Astrocyte of the hippocampus (primary cell): Measurements from ENCODE around the gene NECAP2.
"Not testable (repeated sequence)": the region's sequence is repeated elsewhere in the genome, so short reads cannot be mapped to it uniquely, and the experiment has no call there.

Source experiments
- DNase-seq: peaks from one replicate; pipeline ENCODE4 v3.0.0; 2011; ENCODE audit warnings: low read depth, low spot score

NECAP2 gene

GRCh38 chr1:16425125-16426025, 15.1 kb upstream of the NECAP2 start:
- no peak for DNase-seq

- no peak for DNase-seq
Measured at GRCh38 chr1:16430606-16431005, 9.9 kb upstream of the NECAP2 start.

GRCh38 chr1:16433030-16433429, 7.5 kb upstream of the NECAP2 start:
- DNase-seq: no peak

GRCh38 chr1:16434007-16434406, 6.5 kb upstream of the NECAP2 start:
- no peak for DNase-seq

- no peak for DNase-seq
Measured at GRCh38 chr1:16434501-16434900, 6.0 kb upstream of the NECAP2 start.

- no peak for DNase-seq
Measured at GRCh38 chr1:16436946-16437474, 3.5 kb upstream of the NECAP2 start, which contains the start of gene SPATA21. TSS of gene SPATA21 (minus strand) at chr1:16437424. CDS start at chr1:16431371, 6,053 bp downstream.

GRCh38 chr1:16438516-16438915, 2.0 kb upstream of the NECAP2 start:
- no peak for DNase-seq

- DNase-seq: no peak
Measured at GRCh38 chr1:16438924-16439323, 1.6 kb upstream of the NECAP2 start.

- no peak for DNase-seq
Measured at GRCh38 chr1:16440131-16440469, 424 bp upstream of the NECAP2 start.

- DNase-seq: no peak
Measured at GRCh38 chr1:16441282-16441665, 750 bp downstream of the NECAP2 start.

- DNase-seq: no peak
Measured at GRCh38 chr1:16442265-16442664, 1.7 kb downstream of the NECAP2 start.

- no peak for DNase-seq
Measured at GRCh38 chr1:16442941-16443340, 2.4 kb downstream of the NECAP2 start.

- no peak for DNase-seq
Measured at GRCh38 chr1:16443975-16444770, 3.6 kb downstream of the NECAP2 start.

- no peak for DNase-seq
Measured at GRCh38 chr1:16445052-16445451, 4.5 kb downstream of the NECAP2 start.

- no peak for DNase-seq
Measured at GRCh38 chr1:16446116-16446515, 5.6 kb downstream of the NECAP2 start.

GRCh38 chr1:16447641-16448040, 7.1 kb downstream of the NECAP2 start:
- DNase-seq: no peak

GRCh38 chr1:16449065-16449464, 8.5 kb downstream of the NECAP2 start:
- DNase-seq: no peak

- no peak for DNase-seq
Measured at GRCh38 chr1:16449666-16450065, 9.1 kb downstream of the NECAP2 start.

GRCh38 chr1:16450863-16451481, 10.4 kb downstream of the NECAP2 start:
- DNase-seq: no peak

GRCh38 chr1:16451841-16452528, 11.5 kb downstream of the NECAP2 start:
- no peak for DNase-seq

GRCh38 chr1:16454909-16455308, 14.4 kb downstream of the NECAP2 start:
- not testable (repeated sequence) for DNase-seq
